Myocyte (in vitro differentiated cells): Measurements from ENCODE around the gene CRTC1. TPM values are rescaled to one million over a fixed set of nuclear protein-coding genes. Genes with fewer than 3 reads are reported as not detected.

Experiments
- DNase-seq: peaks from one replicate; pipeline ENCODE4 v3.0.0-alpha.2; 2012; ENCODE audit warnings: low read depth
- total RNA-seq: library from RNA; depleted of rRNA; stranded (reverse); fragments of >200 nt; gene quantifications from 2 replicates; pipeline ENCODE4 v1.2.3, GENCODE V29; 2014

CRTC1 gene
- total RNA-seq, 1 donor from 2014 or later: 3.3 TPM

DNA sequence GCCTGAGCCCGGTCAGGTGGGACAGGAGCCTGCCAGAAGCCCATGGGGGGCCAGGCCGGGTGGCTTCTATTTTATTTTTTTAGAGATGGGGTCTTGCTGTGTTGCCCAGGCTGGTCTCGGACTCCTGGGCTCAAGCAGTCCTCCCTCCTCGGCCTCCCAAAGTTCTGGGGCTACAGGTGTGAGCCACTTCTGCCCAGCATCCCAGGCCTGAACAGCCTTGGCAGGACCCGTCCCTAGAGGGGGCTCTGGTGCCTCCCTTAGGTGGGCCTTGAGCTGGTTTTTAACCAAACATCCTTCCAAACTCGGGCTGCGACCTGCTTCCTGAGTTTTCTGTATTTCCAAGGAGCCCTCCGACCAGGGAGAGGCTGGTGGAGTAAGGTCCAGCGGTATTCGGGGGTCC, 97.2 kb downstream of the CRTC1 start:
- no peak for DNase-seq

DNA sequence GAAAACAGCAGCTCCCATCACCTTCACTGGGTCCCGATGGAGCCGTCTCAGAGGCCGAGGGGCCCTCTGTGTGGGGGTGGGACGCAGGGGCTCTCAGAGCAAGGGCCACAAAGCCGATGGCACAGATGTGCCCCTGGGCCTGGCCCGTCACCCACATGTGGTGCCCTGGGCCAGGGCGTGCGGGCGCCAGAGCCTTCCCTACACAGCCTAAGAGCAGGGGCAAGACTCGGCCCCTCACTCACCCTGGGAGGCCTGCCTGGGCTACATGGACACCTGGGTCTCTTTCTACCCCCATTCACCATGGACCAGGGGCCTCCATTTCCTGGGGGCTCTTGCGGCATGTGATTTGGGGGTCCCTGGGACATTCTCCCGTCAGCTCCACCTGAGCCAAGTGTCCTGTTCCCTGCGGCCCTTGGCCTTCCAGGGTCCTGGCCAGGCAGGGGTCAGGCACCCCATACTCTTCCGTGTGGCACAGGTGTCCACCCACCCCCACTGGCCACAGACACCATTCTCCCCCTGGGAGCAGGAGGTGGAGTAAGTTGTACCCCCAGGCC, 97.6 kb downstream of the CRTC1 start:
- no peak for DNase-seq

DNA sequence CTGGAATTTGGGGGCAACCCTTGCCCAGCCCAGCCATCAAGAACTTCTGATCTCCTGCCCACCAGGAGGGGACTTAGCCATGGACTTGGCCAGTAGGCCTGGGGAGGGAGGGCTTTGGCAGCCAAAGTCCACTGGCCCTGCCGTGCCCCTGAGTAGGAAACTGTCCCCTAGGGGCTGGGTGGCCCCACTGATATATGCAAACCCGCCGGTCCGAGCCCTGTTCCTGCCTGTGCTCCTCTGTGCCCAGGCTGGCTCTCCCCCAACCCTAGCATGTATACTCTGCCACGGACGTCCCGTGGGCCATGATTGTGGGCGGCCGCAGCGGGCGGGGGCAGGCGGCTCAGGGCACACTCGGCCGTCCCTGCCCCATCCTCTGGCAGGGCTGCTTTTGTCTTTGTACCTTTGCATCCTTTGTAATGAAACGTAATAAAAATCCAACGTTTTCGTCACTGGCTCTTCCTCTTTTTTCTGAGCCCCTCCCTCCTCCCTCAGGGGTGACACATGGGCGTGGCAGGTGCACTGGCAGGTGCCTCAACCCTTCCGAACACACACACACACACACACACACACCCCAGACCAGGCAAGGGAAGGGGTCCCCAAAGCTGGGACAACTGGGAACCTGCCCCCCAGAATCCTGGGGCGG, 98.5 kb downstream of the CRTC1 start:
- DNase-seq: no peak

DNA sequence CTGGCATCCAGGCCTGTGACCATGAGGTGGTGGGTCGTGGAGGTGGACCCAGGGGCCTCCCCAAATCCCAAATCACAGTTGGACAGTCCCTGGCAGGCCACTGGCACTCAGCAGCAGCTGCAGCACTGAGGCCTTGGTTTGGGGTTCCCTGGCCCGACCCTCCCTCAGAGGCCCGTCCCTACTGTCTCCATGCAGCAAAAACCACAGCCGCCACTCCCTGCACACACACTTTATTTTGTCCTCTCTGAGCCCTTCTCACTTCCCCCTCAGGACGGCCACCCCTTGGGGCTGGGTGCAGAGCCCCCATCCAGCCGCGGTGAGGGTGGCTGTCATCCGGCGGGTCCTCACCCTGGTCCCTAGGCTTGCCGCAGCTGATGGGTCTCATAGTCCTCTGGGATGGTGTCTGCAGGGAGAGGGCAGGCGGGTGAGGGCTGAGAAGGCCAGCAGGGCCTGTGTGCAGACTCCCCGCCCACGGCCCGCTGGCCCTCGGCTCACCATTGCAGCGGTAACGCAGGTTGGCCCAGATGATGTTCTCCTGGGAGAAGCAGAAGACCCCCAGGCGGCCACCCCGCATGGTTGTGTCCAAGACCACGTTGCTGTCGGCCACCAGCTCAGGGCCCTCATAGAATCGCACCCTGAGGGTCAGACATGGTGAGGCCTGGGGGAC, 99.2 kb downstream of the CRTC1 start:
- DNase-seq: peak; percentile 57

DNA sequence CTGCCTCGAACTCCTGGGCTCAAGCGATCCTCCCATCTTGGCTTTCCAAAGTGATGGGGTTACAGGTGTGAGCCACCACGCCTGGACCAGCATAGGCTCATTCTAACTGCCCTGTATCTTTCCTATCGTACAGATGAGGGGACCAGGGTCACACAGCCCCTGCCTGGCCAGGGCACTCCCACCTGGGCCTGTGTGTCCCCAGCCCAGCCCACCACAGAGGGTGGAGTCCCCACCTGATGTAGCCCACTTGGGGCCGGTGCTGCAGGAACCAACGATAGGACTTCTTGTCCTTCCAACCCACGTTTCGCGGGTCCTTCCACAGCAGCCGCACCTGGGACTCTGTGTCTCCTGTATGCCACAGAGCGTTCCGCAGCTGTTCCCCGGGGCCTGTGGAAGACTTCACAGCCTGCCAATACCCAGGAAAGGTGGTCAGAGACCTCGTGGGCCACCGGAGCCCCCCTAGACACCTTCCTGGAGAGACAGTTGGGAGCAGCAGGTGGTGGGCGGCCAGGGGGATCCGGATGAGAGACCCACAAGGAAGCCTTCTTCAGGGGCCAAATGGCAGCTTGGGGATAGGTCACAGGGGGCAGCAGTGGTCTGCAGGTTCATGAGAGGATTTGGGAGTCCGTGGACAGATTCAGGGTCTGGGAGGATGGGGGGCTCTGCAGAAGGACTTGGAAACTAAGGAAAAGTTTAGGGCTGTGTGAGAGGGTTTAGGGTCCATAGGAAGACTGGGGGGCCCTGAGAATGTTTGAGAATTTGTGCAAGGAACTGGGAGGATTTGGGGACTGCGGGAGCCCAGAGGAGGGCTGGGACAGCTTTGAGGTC, 100.7 kb downstream of the CRTC1 start:
- DNase-seq: no peak

DNA sequence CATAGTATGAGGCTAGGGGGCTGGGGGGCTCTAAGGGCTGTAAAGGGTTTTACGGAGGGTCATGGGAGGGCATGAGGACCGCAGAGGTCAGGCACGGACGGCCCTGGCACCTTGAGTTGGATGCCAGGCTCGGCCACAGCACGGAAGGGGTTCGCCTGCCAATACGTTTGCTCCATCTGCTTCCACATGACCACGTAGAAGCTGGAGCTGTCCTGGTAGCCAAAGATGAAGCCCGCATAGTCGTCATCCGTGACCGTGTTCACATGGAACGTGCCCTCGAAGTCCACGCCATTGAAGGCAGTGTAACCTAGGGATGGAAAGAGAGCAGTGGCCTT, 101.3 kb downstream of the CRTC1 start:
- DNase-seq: no peak

DNA sequence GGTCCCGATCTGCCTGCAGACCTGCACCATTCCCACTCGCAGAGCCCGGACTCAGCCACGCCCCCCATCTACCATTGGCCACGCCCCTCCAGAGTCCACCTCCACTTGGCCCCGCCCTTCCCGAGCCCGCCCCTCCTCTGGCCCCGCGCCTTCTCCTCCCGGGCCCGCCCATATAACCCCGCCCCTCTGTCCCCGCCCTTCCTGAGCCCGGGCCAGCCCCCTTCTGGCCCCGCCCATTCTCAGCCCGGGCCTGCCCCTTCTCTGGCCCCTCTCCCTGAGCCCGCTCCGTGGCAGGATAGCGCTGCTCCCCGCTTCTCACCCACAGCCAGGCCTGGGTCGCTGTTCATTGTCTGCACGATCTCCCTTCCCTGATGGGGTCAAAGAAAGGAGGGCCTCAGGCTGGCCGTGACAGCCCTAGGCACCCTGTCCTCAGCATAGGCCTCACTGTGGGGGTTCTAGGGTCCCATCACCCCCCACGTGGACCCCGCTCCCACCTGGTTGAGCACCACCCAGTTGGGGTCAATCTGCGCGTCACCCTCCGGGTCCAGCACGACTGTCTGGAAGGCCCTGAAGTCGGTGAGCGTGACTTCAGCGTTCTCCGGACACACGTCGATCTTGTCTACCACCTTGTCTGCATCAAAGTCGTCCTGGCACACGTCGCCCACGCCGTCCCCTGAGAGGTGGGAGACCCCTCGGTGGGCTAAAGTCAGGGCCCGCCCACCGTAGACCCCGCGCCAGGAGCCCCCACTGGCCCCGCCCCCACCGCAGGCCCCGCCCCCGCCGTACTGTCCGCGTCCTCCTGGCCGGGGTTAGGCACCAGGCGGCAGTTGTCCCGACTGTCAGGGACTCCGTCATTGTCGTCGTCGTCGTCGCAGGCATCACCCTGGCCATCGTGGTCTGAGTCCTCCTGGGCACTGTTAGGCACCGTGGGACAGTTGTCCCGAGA, 102.0 kb downstream of the CRTC1 start:
- no peak for DNase-seq

DNA sequence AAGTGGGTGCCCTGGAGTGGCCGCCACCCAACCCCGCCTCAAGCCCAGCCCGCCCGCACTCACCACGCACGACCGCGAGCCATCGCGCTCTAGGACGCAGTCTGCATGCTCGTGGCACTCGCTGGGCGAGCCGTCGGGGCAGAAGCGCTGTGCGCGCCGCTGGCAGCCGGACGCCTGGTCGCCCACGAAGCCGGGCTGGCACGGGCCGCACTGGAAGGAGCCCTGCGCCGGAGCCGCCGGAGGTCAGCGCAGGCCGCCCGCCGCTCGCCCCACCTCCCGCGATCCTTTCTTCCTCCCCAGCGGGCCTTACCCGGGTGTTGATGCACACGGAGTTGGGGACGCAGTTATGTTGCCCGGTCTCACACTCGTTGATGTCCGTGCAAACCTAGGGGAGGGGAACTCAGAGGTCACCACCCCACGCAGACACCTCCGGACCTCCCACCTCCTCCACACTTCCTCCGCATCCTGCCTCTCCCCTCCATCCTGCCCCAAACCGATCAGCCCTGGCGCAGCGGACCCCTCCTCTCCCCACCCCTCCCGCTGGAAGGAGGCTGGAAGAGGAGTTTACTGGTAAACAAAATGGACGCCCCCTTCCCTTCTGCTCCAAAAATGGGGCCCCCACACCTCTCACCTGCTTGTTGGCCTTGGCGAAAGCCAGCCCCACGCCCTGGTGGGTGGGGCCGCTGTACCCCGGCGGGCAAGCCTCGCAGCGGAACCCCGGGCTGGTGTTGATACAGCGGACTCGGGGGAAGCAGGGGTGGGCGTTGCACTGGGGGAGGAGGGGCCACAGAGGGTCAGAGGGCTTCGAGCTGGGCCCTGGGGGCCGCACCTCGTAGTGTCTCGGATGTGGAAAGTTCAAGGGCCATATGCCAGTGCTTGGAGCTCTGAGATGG, 105.3 kb downstream of the CRTC1 start:
- DNase-seq: no peak

DNA sequence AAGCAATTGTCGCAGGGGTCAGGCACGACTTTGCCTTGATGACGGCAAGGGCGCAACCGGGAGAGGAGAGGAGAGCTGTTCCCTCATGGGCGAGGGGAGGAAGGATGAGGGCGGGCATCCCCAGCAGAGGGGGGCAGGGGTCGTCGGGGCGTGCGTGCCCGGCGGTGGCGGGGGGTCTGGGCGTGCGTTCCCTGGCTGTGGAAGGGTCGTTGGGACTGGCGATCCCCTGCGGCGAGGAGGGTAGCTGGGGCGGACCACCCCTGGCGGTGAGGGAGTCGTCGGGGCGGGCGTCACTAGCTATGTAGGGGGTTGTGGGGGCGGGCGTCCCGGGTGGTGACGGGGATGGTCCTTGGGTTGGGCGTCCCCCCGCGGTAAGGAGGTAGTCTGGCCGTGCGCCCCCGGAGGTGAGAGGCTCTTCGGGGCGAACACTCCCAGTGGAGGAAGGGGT, 106.0 kb downstream of the CRTC1 start:
- DNase-seq: no peak

DNA sequence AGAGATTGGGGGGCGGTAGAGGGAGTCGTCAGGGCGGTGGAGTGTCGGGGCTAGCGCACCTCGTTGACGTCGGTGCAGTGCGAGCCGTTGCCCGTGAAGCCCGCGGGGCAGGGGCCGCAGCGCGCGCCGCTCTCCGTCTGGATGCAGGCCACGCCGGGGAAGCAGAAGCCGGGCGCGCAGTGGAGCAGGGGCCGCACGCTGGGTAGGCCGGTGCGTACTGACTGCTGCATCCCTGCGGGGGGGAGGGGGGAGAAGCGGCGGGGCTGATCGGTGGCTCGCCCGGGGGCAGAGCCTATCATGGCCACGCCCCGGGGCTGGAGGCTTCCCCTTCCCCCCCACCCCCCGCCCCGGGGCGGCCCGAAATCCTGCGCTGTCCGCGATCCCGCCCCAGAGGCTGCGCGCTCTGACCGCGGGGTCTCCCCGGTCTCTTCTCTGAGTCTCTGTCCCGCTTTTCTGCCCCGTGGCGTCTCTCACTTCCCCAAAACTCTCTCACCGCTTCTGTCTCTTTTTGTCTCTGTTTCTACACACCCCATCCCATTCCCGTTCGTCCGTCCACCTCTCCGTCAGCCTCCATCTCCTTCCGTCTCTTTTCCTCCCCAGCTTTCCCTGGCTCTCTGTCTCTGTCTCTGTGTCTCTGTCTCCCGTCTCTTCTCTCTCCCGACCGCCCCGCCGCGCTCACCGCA, 106.5 kb downstream of the CRTC1 start:
- DNase-seq: no peak

DNA sequence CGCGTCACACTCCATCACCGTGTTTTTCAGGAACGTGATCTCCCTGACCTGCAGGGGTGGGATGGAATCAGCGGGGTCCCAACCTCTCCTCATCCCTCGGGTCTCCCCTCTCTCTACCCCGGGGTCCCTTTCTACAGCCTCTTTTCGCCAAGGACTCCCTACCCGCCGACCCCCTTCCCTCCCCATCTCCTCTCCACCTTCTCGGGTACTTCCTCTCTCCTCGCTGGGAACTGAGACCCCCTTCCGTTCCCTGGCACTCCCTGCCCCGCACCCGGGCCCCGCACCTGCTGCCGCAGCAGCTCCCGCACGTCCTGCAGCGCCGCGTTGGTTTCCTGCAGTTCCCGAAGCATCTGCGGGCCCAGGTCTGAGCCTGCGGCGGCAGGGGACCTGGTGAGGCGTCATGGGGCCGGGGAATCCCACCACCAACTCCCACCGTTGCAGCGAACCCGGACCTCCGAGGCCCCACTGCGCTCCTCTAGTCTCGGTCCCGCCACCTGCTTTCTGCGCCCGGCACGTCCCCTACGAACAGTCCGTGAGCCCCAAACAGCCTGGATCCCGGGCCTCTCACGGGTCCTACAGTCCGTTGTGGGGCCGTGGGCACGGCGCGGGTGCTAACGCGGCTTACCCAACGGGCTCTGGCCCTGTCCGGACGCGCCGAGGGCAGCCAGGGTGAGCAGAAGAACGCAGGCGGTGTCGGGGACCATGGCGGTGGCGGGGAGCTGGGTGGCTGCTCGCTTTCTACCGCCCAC, 107.3 kb downstream of the CRTC1 start, which contains the start of gene COMP:
Gene COMP (minus strand): TSS at position 740 of the 749 bp plus-strand sequence. CDS start 36 bp downstream, at position 704.
- DNase-seq: no peak

DNA sequence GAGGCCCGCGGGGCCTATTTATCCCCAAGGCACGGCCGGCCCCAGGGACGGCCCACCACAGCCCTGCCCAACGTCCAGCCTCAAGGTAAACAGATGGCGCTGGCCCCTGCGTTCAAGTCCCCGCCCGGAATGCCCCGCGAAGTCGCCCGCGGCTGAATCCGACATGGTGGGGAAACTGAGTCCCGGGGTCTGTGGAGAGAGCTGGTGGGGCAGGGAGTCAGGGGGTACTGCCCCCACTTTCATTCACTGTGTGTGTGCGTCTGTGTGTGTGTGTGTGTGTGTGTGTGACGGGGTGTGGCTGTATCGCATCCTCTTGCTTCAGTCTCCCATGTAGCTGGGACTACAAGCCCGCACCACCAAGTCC, 107.8 kb downstream of the CRTC1 start:
- no peak for DNase-seq

DNA sequence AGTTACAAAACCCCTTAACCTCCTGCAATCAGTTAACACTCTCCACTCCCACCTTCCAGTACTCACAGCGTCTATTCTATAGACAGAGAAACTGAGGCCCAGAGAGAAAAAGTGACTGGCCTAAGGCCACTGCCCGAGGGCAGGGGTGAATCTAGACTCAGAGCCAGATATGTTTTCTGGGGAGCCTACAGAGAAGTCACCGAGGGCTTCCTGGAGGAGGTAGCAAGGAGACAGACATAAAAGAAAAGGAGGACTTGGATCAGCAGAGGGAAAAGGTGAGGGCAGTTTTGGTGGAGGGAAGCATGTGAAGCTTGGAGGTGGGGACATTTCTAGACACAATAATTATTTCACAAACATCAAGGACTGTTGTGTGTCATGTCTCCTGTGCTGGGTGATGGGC, 109.2 kb downstream of the CRTC1 start:
- DNase-seq: no peak

DNA sequence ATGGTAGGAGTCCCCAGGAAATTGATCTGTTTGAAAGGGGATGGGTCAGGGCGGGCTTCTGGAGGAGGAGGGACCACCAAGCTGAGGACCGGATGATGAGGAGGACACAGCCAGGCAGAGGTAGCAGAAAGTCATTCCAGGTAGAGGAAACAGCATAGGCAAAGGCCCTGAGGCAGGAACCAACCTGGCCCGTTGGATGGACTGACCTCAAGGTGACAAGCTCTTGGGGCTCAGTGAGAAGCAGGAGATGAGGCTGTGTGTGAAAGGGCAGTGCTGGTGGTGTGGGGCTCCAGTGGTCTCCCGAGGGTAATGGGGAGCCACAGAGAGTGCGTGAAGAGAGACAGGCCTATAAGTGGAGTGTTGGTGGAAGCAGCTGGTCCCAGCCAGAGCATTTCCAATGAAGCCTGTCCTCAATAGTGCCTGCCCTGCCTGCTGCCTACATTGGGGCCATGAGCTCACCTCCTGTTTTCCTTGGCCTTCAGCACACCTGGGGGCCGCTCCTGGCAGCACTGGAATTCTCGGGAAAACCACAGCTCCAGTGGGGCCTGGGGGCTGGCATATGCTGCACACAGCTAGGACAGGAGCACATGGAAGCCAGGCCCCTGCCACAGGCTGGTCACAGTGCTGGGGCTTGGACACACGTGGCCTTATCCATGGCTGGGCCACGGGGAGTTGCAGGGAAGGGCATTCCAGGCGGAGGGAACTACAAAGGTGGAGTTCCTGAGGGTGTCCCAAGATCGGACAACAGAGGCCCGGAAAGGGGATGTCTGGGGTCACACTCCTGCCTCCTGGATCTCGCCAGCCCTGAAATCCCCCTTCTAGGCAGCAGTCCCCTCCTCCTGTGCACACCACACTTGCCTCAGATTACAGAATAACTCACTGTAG, 109.9 kb downstream of the CRTC1 start:
- DNase-seq: no peak

DNA sequence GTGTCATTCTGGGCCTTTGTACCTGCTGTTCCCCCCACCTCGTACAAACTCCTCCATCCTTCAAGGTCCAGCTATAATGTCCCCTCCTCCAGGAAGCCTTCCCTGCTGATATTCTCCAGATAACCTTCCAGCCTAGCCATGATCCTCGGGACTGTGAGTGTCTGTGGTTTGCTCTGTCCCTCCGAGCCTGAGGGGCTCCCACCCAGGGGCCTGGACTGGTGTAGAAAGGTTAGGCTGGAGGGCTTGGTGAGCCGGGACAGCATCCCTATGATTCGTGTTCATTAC, 110.5 kb downstream of the CRTC1 start:
- no peak for DNase-seq

DNA sequence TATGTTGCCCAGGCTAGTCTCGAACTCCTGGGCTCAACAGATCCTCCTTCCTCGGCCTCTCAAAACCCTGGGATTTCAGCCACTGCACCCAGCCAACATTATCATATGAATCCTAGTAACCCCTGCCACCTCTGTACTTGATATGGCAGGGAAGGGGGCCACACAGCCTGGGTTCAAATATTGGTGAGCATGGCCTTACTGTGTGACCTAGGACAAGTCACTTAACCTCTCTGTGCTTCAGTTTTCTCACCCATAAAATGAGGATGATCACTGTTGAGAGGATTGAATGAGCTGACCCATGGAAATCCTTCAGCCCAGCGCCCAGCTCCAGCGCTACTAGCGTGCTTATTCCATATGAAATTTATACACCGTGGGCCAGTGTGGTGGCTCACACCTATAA, 111.2 kb downstream of the CRTC1 start:
- no peak for DNase-seq

DNA sequence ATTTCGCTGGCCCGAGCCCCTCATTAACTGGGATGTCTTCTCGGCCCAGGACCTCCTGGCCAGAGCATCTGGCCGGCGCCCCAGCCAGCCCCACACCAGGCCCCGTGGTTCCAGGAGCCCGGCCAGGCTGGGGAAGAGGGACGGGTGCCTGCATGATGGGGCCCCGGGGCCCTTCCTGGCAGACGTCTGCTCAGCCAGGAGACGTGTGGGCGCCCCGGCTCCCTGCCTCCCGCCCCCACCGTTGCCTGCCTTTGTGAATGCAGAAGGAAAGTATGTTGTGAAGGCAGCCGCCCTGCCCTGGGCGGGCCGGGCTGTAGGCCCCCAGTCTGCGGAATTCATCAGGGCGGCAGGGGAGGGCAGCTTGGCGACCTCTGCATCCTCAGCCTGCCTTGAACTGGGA, 112.1 kb downstream of the CRTC1 start:
- peak; percentile 9 for DNase-seq

DNA sequence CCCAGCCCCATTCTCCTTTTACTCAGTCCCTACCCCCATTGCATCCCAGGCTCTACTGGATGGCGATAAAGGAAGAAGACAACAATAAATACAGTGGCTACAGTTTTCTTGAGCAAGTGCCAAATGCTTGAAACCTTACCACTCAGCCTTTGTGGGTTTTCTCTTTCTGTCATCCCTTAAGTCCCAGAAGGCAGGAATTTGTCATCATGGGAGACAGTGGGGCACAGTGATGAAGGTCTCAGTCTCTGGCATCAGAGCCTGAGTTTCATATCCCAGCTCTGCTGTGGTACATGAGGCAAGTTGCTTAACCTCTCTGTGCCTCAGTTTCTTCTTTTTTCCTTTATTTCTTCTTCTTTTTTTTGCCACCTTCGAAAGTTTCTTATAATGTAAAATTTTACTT, 112.8 kb downstream of the CRTC1 start:
- DNase-seq: peak; percentile 9
